ENCODE measurements around the gene PRDX3.

DNA sequence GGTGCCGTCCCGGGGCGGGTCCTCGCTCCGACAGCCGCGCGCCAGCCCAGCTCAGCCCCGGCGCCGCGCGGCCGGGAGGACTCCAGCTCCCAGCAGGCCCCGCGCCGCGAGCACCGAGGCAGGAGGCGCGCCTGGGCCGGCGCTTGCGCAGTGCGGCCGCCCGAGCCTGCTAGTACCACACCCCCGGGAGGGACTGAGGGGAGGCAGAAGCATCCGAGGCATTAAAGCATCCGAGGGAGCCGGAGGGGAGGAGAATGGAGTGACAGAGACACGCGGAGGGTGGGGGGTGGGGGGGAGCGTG lies 28.7 kb upstream of the PRDX3 start, which contains the start of gene GRK5:
- no peak for TF ChIP-seq GATA3 (IDR thresholded peaks at IDR 0.05; ENCODE audit: low read depth, low read length)
- TF ChIP-seq GATA2 (IDR thresholded peaks at IDR 0.05; ENCODE audit: low read depth, low read length), result no peak

Data from SH-SY5Y (cell line).